K562 (cell line): ENCODE results near the gene LY6G6C. TPM values are rescaled to one million over a fixed set of nuclear protein-coding genes. Genes with fewer than 3 reads are reported as not detected.

ENCODE experiments used
- CHD2 ChIP-seq: IDR thresholded peaks from 2 replicates; pipeline ENCODE4 v1.6.1; 2011; ENCODE audit warnings: low read depth, low read length
- FOXP1 ChIP-seq: sonication (generic); formaldehyde crosslinking; IDR thresholded peaks from 2 replicates; pipeline ENCODE4 v1.8.0; 2022; ENCODE audit warnings: mild to moderate bottlenecking, missing genetic modification reagents
- HSF4 ChIP-seq: fragments of 250-450 bp; sonication (Bioruptor Pico); IDR thresholded peaks from 2 replicates; pipeline ENCODE4 v2.1.2; 2022; ENCODE audit warnings: mild to moderate bottlenecking, moderate library complexity, borderline replicate concordance
- ILF3 ChIP-seq: fragments of 450-650 bp; IDR thresholded peaks from 2 replicates; pipeline ENCODE4 v1.6.1; 2018; ENCODE audit warnings: antibody characterized with exemption, mild to moderate bottlenecking, moderate library complexity, borderline replicate concordance
- PML ChIP-seq: IDR thresholded peaks from 2 replicates; pipeline ENCODE4 v1.6.1; 2012; ENCODE audit warnings: low read length, inconsistent platforms
- SOX6 ChIP-seq: fragments of 450-650 bp; IDR thresholded peaks from 2 replicates; pipeline ENCODE4 v1.6.1; 2014; ENCODE audit warnings: mild to moderate bottlenecking
- TRIM28 ChIP-seq: fragments of 450-650 bp; IDR thresholded peaks from 2 replicates; pipeline ENCODE4 v1.6.1; 2017
- ZNF3 ChIP-seq: fragments of 250-450 bp; sonication (Bioruptor Pico); IDR thresholded peaks from 2 replicates; pipeline ENCODE4 v1.5.0; 2021; ENCODE audit warnings: mild to moderate bottlenecking, moderate library complexity
- ZNF431 ChIP-seq: sonication (generic); formaldehyde crosslinking; IDR thresholded peaks from 2 replicates; pipeline ENCODE4 v1.8.0; 2022; ENCODE audit warnings: mild to moderate bottlenecking, missing genetic modification reagents
- polyA plus RNA-seq, 8 experiments: library from polyadenylated mRNA; depleted of rRNA in 4 of 8; stranded (reverse) in 5 of 8; unstranded in 3 of 8; fragments of >200 nt; fragmentation: Nextera tagmentation in 2 of 8; fragmentation: Illumina TruSeq in 1 of 8; extraction: Ambion mirVana in 2 of 8; extraction: Trizol in 1 of 8; gene quantifications; 2 replicates each; pipeline versions ENCODE4 v1.2.1 to v1.2.3, GENCODE V29; 2011 to 2014; ENCODE audit warnings: inconsistent platforms in 1 of 8, missing spikeins in 1 of 8
- total RNA-seq, 7 experiments: library from RNA; depleted of rRNA in 6 of 7; stranded (reverse); fragments of >200 nt in 6 of 7; fragmentation: Illumina TruSeq in 2 of 7; extraction: Trizol in 2 of 7; gene quantifications; 2 replicates each; pipeline versions ENCODE4 v1.2.1 to v1.2.3, GENCODE V29; 2011 to 2021; ENCODE audit warnings: low replicate concordance in 1 of 7
- TF ChIP-seq, protein P1 (sequence below): fragments of 250-450 bp; sonication (Bioruptor Pico); IDR thresholded peaks from 2 replicates; pipeline ENCODE4 v1.9.0; 2021; ENCODE audit warnings: mild to moderate bottlenecking
- TF ChIP-seq, protein P2 (sequence below): IDR thresholded peaks from 2 replicates; pipeline ENCODE4 v1.6.1; 2011; ENCODE audit not compliant: insufficient read length; ENCODE audit errors: extremely low read depth
- TF ChIP-seq, protein P3 (sequence below): fragments of 250-450 bp; sonication (Bioruptor Pico); IDR thresholded peaks from 2 replicates; pipeline ENCODE4 v1.4.0; 2020; ENCODE audit warnings: borderline replicate concordance
- TF ChIP-seq, protein P4 (sequence below), 3 experiments: IDR thresholded peaks in 2 of 3; conservative IDR thresholded peaks in 1 of 3; 2 replicates each; pipeline ENCODE4 v1.5.1; 2011 to 2012; ENCODE audit warnings: low read length in 3 of 3, mild to moderate bottlenecking in 3 of 3, control low read depth in 2 of 3, improper control_type of control experiment in 1 of 3, inconsistent platforms in 1 of 3, low read depth in 1 of 3, mixed read lengths in 1 of 3, moderate library complexity in 1 of 3; ENCODE audit not compliant: insufficient read depth in 2 of 3
- TF ChIP-seq, protein P5 (sequence below): sonication (generic); formaldehyde crosslinking; IDR thresholded peaks from 2 replicates; pipeline ENCODE4 v1.8.1; 2022; ENCODE audit warnings: missing genetic modification reagents
- TF ChIP-seq, protein P6 (sequence below): fragments of 250-450 bp; sonication (Bioruptor Pico); IDR thresholded peaks from 2 replicates; pipeline ENCODE4 v1.5.0; 2021; ENCODE audit warnings: mild to moderate bottlenecking, moderate library complexity

Gene LY6G6C
- total and polyA plus RNA-seq, 9 of the 15 experiments (the other 6 are each of a cell fraction or from before 2014, with no cell fraction given) = 0.06 to 0.20 TPM; not detected in 7

DNA sequence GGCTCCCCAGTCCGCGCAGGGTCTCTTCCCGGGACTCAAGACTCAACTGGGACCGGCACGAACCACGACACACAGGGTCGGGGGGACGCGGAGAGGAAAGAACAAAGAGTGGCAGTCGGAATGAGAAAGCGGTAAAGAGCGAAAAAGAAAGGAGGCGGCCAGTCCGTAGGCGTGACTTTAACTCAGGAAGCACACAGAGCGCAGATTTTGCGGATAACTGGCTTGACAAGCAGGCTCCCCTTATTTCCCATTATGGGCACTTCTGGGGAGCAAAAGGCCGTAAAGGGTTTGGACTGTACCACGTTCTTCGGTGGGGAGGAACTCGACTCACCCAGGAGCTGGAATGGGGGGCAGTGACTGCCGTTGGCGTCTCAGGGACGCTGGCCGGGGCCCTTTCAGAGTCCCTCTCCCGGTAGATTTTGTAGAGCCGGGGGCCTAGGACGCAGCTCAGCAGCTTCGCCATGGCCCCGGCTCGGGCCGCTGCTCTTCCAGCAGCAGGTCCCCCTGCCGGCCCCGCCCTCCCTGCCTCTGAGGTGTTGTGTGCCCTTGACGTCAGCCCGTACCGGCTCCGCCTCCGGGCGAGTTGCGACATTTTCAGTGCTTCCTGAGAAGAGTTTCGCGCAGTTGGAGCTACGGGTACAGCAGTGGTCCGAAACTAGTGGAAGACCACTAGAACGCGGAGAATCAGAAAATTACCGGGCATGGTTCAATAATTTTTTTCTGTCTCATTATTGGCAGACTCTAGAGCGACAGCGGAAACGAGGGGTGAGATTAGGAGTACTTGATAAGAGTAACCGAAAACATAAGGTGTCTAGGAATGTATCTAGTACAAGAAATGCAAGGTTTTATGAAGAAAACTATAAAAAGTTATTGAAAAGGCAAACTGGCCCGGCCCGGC is 18.5 kb downstream of the LY6G6C start, which contains the start of gene ABHD16A (continued):
- TF ChIP-seq ZNF431 (CRISPR knock-in tag) (no peak), ILF3 (no peak; the same call in 1 of the 2 replicates), TRIM28 (peak; percentile 65; the same call in 1 of the 2 replicates), CHD2 (0 out of 2 replicates have a peak, but pooled peaks have one; percentile 24), PML (peak; percentile 91; the same call in 1 of the 2 replicates), HSF4 (CRISPR knock-in tag) (no peak), ZNF3 (CRISPR knock-in tag) (no peak), SOX6 (peak; percentile 52; the same call in 1 of the 2 replicates), FOXP1 (CRISPR knock-in tag) (peak; percentile 92)
- TF ChIP-seq, protein P1, sequence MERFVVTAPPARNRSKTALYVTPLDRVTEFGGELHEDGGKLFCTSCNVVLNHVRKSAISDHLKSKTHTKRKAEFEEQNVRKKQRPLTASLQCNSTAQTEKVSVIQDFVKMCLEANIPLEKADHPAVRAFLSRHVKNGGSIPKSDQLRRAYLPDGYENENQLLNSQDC = no peak; the same call in 1 of the 2 replicates
- TF ChIP-seq, protein P2, sequence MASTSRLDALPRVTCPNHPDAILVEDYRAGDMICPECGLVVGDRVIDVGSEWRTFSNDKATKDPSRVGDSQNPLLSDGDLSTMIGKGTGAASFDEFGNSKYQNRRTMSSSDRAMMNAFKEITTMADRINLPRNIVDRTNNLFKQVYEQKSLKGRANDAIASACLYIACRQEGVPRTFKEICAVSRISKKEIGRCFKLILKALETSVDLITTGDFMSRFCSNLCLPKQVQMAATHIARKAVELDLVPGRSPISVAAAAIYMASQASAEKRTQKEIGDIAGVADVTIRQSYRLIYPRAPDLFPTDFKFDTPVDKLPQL = peak; percentile 45
- TF ChIP-seq, protein P3, sequence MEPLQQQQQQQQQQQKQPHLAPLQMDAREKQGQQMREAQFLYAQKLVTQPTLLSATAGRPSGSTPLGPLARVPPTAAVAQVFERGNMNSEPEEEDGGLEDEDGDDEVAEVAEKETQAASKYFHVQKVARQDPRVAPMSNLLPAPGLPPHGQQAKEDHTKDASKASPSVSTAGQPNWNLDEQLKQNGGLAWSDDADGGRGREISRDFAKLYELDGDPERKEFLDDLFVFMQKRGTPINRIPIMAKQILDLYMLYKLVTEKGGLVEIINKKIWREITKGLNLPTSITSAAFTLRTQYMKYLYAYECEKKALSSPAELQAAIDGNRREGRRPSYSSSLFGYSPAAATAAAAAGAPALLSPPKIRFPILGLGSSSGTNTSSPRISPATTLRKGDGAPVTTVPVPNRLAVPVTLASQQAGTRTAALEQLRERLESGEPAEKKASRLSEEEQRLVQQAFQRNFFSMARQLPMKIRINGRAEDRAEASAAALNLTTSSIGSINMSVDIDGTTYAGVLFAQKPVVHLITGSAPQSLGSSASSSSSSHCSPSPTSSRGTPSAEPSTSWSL (CRISPR knock-in tag) = no peak
- TF ChIP-seq, protein P4, sequence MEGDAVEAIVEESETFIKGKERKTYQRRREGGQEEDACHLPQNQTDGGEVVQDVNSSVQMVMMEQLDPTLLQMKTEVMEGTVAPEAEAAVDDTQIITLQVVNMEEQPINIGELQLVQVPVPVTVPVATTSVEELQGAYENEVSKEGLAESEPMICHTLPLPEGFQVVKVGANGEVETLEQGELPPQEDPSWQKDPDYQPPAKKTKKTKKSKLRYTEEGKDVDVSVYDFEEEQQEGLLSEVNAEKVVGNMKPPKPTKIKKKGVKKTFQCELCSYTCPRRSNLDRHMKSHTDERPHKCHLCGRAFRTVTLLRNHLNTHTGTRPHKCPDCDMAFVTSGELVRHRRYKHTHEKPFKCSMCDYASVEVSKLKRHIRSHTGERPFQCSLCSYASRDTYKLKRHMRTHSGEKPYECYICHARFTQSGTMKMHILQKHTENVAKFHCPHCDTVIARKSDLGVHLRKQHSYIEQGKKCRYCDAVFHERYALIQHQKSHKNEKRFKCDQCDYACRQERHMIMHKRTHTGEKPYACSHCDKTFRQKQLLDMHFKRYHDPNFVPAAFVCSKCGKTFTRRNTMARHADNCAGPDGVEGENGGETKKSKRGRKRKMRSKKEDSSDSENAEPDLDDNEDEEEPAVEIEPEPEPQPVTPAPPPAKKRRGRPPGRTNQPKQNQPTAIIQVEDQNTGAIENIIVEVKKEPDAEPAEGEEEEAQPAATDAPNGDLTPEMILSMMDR (IDR thresholded peaks at IDR 0.05 in 2 of 3, conservative IDR thresholded peaks at IDR 0.05 in 1 of 3; ENCODE audit: insufficient read depth in 2 of 3, low read depth in 1 of 3, low read length in 3 of 3) = peak in 2 of 3 experiments; percentile 14 to 17; a peak in 1 of 6 replicates
- TF ChIP-seq, protein P5, sequence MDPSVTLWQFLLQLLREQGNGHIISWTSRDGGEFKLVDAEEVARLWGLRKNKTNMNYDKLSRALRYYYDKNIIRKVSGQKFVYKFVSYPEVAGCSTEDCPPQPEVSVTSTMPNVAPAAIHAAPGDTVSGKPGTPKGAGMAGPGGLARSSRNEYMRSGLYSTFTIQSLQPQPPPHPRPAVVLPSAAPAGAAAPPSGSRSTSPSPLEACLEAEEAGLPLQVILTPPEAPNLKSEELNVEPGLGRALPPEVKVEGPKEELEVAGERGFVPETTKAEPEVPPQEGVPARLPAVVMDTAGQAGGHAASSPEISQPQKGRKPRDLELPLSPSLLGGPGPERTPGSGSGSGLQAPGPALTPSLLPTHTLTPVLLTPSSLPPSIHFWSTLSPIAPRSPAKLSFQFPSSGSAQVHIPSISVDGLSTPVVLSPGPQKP (CRISPR knock-in tag) = no peak
- TF ChIP-seq, protein P6, sequence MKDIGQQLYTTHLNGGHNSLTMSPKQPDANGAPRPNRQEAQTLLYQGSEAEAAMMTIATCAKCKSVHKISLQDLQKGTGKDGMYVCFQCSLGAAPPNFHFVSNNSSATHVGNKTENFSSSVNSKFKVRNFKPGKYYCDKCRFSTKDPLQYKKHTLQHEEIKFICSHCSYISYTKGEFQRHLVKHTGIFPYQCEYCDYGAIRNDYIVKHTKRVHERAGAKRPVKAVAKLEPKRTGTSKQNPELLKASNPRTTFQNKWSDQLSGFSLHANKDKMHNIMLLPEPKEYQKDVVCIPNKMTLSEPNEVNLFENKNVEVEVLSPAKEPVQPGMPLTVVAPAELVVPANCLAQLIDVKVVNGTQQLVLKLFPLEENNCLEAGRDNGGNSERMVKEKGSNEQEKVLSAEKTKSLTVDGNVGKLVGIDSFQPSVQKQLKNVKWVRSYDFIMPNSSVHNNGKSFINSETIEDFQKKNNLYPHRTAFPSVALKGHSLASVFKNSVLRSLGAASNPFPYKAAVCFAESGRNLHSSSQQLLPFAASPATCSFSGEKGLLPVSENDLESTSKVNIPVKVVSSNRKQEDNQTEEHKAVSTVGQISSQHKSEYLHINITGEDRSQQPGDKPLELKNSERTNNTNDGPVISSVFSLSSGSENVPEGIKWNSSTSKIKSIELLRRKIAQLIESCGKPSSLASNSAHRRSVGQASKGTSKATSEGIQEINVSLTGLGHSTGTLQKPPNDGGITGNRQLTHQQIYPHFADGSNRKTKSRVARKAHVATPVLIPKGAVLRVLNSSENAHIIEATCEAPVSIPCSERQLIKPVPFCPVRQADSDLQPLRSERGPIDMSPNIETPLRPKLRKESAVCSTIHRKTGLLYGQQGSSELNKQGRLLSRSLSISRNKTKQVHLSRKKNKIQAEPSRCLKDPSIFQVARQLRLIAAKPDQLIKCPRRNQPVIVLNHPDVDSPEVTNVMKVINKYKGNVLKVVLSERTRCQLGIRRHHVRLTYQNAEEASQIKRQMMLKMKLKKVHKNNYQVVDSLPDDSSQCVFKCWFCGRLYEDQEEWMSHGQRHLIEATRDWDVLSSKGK (CRISPR knock-in tag) = no peak
